H9 (cell line): ENCODE measurements around the gene DNM2. TPM values are rescaled to one million over a fixed set of nuclear protein-coding genes. Genes with fewer than 3 reads are reported as not detected.

Source experiments
- DNase-seq: peaks from one replicate; pipeline ENCODE4 v3.0.0-alpha.2; 2017
- H2AFZ ChIP-seq: one replicate; pipeline ENCODE4 v1.6.1; 2013; ENCODE audit warnings: mild to moderate bottlenecking, low read length, control low read depth, moderate library complexity
- H2AK5ac ChIP-seq: 2 replicates; pipeline ENCODE4 v1.6.1; 2013; ENCODE audit warnings: low read length, control low read depth, mixed read lengths; ENCODE audit not compliant: insufficient read length
- H2BK120ac ChIP-seq: one replicate; pipeline ENCODE4 v1.6.1; 2013; ENCODE audit warnings: low read depth, mild to moderate bottlenecking, low read length, control low read depth, inconsistent platforms; ENCODE audit not compliant: poor library complexity, severe bottlenecking
- H2BK12ac ChIP-seq: 2 replicates; pipeline ENCODE4 v1.6.1; 2013; ENCODE audit warnings: low read length, control low read depth, mixed read lengths, low read depth; ENCODE audit not compliant: insufficient read length
- H2BK15ac ChIP-seq: 2 replicates; pipeline ENCODE4 v1.6.1; 2013; ENCODE audit warnings: low read depth, low read length, control low read depth
- H2BK20ac ChIP-seq: one replicate; pipeline ENCODE4 v1.6.1; 2013; ENCODE audit warnings: low read depth, mild to moderate bottlenecking, low read length, control low read depth, inconsistent platforms; ENCODE audit not compliant: poor library complexity, severe bottlenecking
- H2BK5ac ChIP-seq: 2 replicates; pipeline ENCODE4 v1.6.1; 2013; ENCODE audit warnings: low read length, control low read depth, mixed read lengths; ENCODE audit not compliant: insufficient read length
- H3K14ac ChIP-seq: 2 replicates; pipeline ENCODE4 v1.6.1; 2013; ENCODE audit warnings: low read length, control low read depth; ENCODE audit not compliant: insufficient read depth
- H3K18ac ChIP-seq: 2 replicates; pipeline ENCODE4 v1.6.1; 2013; ENCODE audit warnings: low read depth, mild to moderate bottlenecking, mixed read lengths, low read length, control low read depth; ENCODE audit not compliant: insufficient read length
- H3K23ac ChIP-seq: 2 replicates; pipeline ENCODE4 v1.6.1; 2013; ENCODE audit warnings: low read length, control low read depth, mixed read lengths, low read depth; ENCODE audit not compliant: insufficient read length
- H3K23me2 ChIP-seq: 2 replicates; pipeline ENCODE4 v1.6.1; 2013; ENCODE audit warnings: low read depth, mild to moderate bottlenecking, mixed read lengths, low read length, control low read depth; ENCODE audit not compliant: insufficient read length, poor library complexity, severe bottlenecking
- H3K27ac ChIP-seq: 2 replicates; pipeline ENCODE4 v1.5.1; 2013; ENCODE audit warnings: low read length, control low read depth, mixed read lengths, low read depth; ENCODE audit not compliant: insufficient read length
- H3K27me3 ChIP-seq: 2 replicates; pipeline ENCODE4 v1.6.1; 2013; ENCODE audit warnings: low read length, control low read depth, inconsistent platforms; ENCODE audit not compliant: insufficient read depth
- H3K4ac ChIP-seq: 2 replicates; pipeline ENCODE4 v1.6.1; 2013; ENCODE audit warnings: low read depth, mild to moderate bottlenecking, control low read depth, inconsistent platforms, low read length, moderate library complexity
- H3K4me1 ChIP-seq: 2 replicates; pipeline ENCODE4 v1.6.1; 2013; ENCODE audit warnings: low read length, control low read depth, inconsistent platforms; ENCODE audit not compliant: insufficient read depth
- H3K4me2 ChIP-seq: 2 replicates; pipeline ENCODE4 v1.6.1; 2013; ENCODE audit warnings: low read length, control low read depth, mixed read lengths; ENCODE audit not compliant: insufficient read length, insufficient read depth
- H3K56ac ChIP-seq: 2 replicates; pipeline ENCODE4 v1.6.1; 2013; ENCODE audit warnings: low read depth, mild to moderate bottlenecking, mixed read lengths, low read length, control low read depth; ENCODE audit not compliant: insufficient read length
- H3K79me1 ChIP-seq: 2 replicates; pipeline ENCODE4 v1.6.1; 2013; ENCODE audit warnings: low read depth, mild to moderate bottlenecking, moderate library complexity, low read length, control low read depth, inconsistent platforms; ENCODE audit not compliant: insufficient read depth, poor library complexity, severe bottlenecking
- H3K79me2 ChIP-seq: 2 replicates; pipeline ENCODE4 v1.6.1; 2013; ENCODE audit warnings: low read length, control low read depth, inconsistent platforms; ENCODE audit not compliant: insufficient read depth
- H3K9ac ChIP-seq: 2 replicates; pipeline ENCODE4 v1.6.1; 2013; ENCODE audit warnings: low read length, control low read depth, mixed read lengths; ENCODE audit not compliant: insufficient read length; ENCODE audit errors: extremely low read depth
- H3K9me3 ChIP-seq: one replicate; pipeline ENCODE4 v1.6.1; 2013; ENCODE audit warnings: low read depth, low read length, inconsistent platforms; ENCODE audit not compliant: control insufficient read depth
- H3T11ph ChIP-seq: one replicate; pipeline ENCODE4 v1.6.1; 2013; ENCODE audit warnings: mild to moderate bottlenecking, low read length, control low read depth, inconsistent platforms
- H4K20me1 ChIP-seq: one replicate; pipeline ENCODE4 v1.6.1; 2013; ENCODE audit not compliant: control insufficient read depth, insufficient read length, insufficient read depth
- H4K5ac ChIP-seq: 2 replicates; pipeline ENCODE4 v1.6.1; 2013; ENCODE audit warnings: low read depth, mild to moderate bottlenecking, mixed read lengths, low read length, control low read depth; ENCODE audit not compliant: insufficient read length
- H4K8ac ChIP-seq: replicated peaks from 2 replicates; pipeline ENCODE4 v1.6.1; 2013; ENCODE audit warnings: low read length, control low read depth, mixed read lengths, low read depth; ENCODE audit not compliant: insufficient read length
- H4K91ac ChIP-seq: 2 replicates; pipeline ENCODE4 v1.6.1; 2013; ENCODE audit warnings: low read depth, mild to moderate bottlenecking, moderate library complexity, mixed read lengths, low read length, control low read depth; ENCODE audit not compliant: insufficient read length
- H3K27ac Mint-ChIP-seq, 3 experiments: 2 replicates in 2 of 3; 3 replicates in 1 of 3; pipeline ENCODE4 v1.8.0; 2020 to 2021; ENCODE audit warnings: mixed read lengths in 3 of 3, mild to moderate bottlenecking in 1 of 3, moderate library complexity in 1 of 3
- H3K27me3 Mint-ChIP-seq: 2 replicates; pipeline ENCODE4 v1.8.0; 2021; ENCODE audit warnings: low read depth, mild to moderate bottlenecking, moderate library complexity, mixed read lengths
- H3K36me3 Mint-ChIP-seq, 3 experiments: 2 replicates in 2 of 3; 3 replicates in 1 of 3; pipeline ENCODE4 v1.8.0; 2020 to 2021; ENCODE audit warnings: low read depth in 3 of 3, mixed read lengths in 3 of 3; ENCODE audit not compliant: insufficient read depth in 1 of 3
- H3K4me1 Mint-ChIP-seq, 2 experiments: 2 replicates each; pipeline ENCODE4 v1.8.0; 2020; ENCODE audit warnings: mixed read lengths in 2 of 2
- H3K4me3 Mint-ChIP-seq, 2 experiments: 2 replicates in 1 of 2; 3 replicates in 1 of 2; pipeline ENCODE4 v1.8.0; 2020 to 2021; ENCODE audit warnings: mild to moderate bottlenecking in 2 of 2, mixed read lengths in 2 of 2, moderate library complexity in 1 of 2
- H3K9me3 Mint-ChIP-seq, 2 experiments: 2 replicates in 1 of 2; 3 replicates in 1 of 2; pipeline ENCODE4 v1.8.0; 2020; ENCODE audit warnings: mild to moderate bottlenecking in 2 of 2, mixed read lengths in 2 of 2, moderate library complexity in 1 of 2
- CTCF ChIP-seq: fragments of 200-600 bp; sonication (generic); conservative IDR thresholded peaks from 3 replicates; pipeline ENCODE4 v1.8.0; 2021; ENCODE audit warnings: antibody characterized with exemption, mild to moderate bottlenecking
- WGBS: extraction: QIAGEN DNeasy Blood & Tissue Kit; methylation state at CpG from one replicate; pipeline ENCODE4 v1.1.7; 2013; ENCODE audit warnings: missing lambda C conversion rate, low lambda C conversion rate, mixed read lengths; ENCODE audit not compliant: insufficient read length; ENCODE audit errors: extremely low coverage; 5-methylcytosine and 5-hydroxymethylcytosine counted together
- total RNA-seq: library from RNA; stranded (reverse); gene quantifications from 2 replicates; pipeline ENCODE4 v1.2.1, GENCODE V29; 2021

The DNM2 gene
- total RNA-seq, 1 experiment from 2014 or later, result 152 TPM

DNA sequence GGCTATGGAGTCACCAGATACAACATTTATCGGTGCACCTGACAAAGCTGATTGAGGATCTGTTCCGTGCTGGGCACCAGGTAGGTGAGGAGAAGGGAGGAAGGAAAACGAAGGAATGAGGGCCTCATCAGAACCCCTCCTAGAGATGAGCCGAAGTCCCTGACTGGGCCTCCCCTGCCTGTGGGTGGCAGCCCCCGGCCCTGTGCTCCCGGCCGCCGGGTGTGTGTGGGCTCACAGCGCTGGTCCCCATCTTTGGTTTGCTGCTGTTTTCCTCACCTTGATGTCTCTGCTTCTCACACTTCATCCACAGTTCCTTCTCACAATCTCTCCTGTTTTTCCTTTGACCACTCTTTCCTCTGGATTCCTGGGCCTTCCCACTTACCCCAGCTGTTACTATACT is 85.4 kb downstream of the DNM2 start:
- Histone ChIP-seq H4K20me1 (no peaks in the 10 kb centered on the region), H3K27ac (no peak overlapping the region), H2BK12ac (no peak overlapping the region), H3K9ac (no peak overlapping the region), H3K4me1 (no peaks in the 10 kb centered on the region), H2BK120ac (no peak overlapping the region), H2AFZ (no peak overlapping the region), H3K27me3 (no peaks in the 10 kb centered on the region), H3K9me3 (no peaks in the 10 kb centered on the region), H4K91ac (no peak overlapping the region), H3K23ac (no peak overlapping the region), H3K56ac (no peak overlapping the region), H3K4me2 (no peak overlapping the region), H4K8ac (no peak overlapping the region), H2BK15ac (no peak overlapping the region), H4K5ac (no peak overlapping the region), H3K18ac (no peak overlapping the region), H2BK5ac (no peak overlapping the region), H3K4ac (no peak overlapping the region), H3K79me1 (no peaks in the 10 kb centered on the region), H2AK5ac (no peak overlapping the region), H2BK20ac (no peak overlapping the region), H3T11ph (no peak overlapping the region), H3K79me2 (no peaks in the 10 kb centered on the region), H3K14ac (no peak overlapping the region; the same call in 1 of the 2 replicates), H3K23me2 (no peaks in the 10 kb centered on the region)
- no CpG with 5 or more reads among the region's 9 CpGs for WGBS
- no peak overlapping the region for H3K4me3 Mint-ChIP-seq
- DNase-seq, result no peak
- H3K9me3 Mint-ChIP-seq, result no peaks in the 10 kb centered on the region
- H3K36me3 Mint-ChIP-seq, result peaks cover 22 to 55% (median 54%) of the 10 kb centered on the region in 3 experiments; a peak in 6 of 7 replicates
- no peak overlapping the region; a peak in 2 of 7 replicates for H3K27ac Mint-ChIP-seq
- TF ChIP-seq CTCF, result no peak
- no peaks in the 10 kb centered on the region for H3K4me1 Mint-ChIP-seq
- H3K27me3 Mint-ChIP-seq, result no peaks in the 10 kb centered on the region
